NCI-H2081 treated with DMSO at 0.1 percent for 48 hours (cell line): Measurements from ENCODE around the gene VPS37B.

Experiments used
- DNase-seq: peaks from one replicate; lab custom pipeline; 2025; lab: John Stamatoyannopoulos, UW

The VPS37B gene

GRCh38 chr12:122839907-122840554 lies 55.9 kb downstream of the VPS37B start:
- DNase-seq, result no peak

DNA sequence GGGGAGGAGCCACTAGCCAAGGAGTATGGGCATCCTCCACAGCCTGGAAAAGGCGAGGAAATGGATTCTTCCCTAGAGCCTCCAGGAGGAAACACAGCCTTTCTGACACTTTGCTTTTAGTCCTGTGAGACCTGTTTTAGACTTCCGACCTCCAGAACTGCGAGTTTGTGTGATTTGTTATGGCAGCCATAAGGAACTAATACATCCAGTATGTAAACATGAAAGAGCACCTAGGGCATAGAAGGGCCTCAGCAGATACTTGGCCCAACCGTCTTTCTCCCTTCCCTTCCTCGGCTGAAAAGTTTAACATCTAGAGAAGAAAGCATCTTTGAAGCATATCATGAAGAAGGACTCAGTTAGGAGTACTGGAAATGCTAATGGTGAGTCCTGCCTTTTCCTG lies 57.1 kb downstream of the VPS37B start:
- DNase-seq, result no peak

DNA sequence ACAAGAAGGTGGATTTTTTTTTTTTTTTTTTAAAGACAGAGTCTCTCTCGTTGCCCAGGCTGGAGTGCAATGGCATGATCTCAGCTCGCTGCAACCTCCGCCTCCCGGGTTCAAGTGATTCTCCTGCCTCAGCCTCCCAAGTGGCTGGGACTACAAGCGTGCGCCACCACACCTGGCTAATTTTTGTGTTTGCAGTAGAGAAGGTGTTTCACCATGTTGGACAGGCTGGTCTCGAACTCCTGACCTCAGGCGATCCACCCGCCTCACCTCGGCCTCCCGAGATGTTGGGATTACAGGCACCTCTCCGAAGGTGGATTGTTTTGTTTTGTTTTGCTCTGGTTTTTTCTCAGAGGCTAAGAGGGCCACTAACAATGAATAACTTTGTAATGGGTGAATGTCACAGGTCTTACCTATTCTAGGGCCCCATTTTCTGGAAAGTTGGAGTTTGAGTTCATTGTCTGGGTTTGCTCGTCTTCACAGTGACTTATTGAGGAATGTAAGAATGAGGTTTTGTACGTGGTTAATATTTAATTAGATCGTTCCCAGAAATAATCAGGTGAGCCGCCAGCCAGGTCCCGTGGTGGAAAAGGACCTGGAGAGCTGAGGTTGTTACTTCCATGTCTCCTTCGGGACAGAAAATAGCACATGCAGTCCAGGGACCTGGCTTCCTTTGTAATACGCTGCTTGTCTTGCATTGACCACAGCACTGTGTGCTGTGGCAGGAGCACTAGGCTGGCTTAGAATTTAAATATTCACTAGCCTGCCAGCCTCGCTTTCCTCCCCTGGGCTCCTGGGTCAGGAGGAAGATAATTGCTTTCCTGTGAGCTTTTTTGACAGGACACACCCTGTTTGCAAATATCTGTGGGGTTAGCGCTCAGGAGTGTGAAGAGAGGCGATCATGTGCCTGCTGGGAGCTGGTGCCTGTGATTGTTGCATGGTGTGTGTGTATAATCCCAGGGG lies 58.3 kb downstream of the VPS37B start:
- no peak for DNase-seq

DNA sequence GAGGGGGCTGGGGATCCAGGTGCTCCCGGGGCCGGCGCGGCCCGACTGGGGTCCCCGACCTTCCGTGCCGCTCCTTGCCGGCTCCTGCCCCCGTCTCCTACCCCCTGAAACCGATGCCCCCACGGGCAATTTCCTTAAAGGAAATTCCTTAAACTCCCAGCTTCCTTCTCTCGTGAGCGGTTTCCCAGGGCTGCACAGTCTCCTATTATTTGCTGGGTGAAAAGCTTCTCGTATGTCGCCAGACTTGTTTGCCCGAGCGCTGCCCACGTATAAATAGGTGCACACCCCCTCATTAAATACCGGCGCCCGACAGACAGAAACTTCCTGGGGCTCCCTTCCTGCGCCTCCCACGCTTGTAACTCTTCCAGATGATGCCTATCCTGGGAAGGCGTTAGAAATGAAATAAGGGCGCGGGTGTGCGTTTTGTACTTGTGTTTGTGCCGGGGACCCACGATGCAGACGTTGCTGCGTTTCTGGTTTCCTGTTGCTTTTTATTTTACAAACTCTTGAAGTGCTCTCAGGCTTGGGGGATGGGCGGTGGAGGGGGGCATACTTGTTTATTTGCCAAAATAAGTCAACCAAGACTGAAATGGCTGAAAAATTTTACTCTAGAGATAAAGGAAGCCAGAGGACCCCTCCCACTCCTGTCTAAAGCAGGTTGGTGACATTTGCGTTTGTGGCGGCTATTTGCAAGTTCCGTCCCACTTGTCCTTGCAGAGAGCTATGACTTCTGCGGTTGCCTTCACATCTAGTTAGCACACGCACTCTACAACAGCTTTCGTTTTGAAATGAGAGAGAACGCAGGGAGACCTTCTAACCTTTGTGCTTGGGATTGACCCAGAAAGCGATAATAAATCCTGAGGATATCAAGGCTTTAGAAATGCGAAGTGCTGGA lies 59.6 kb downstream of the VPS37B start:
- DNase-seq, result no peak

GRCh38 chr12:122835750-122836026 lies 60.2 kb downstream of the VPS37B start:
- no peak for DNase-seq

- DNase-seq, result no peak
Measured at GRCh38 chr12:122834921-122835749, 60.8 kb downstream of the VPS37B start, which contains the start of gene HIP1R. Gene HIP1R, plus strand, starts transcription at chr12:122835457. Its CDS starts 94 bp downstream, at chr12:122835551.

- no peak for DNase-seq
Measured at GRCh38 chr12:122834104-122834920, 61.6 kb downstream of the VPS37B start.

DNA sequence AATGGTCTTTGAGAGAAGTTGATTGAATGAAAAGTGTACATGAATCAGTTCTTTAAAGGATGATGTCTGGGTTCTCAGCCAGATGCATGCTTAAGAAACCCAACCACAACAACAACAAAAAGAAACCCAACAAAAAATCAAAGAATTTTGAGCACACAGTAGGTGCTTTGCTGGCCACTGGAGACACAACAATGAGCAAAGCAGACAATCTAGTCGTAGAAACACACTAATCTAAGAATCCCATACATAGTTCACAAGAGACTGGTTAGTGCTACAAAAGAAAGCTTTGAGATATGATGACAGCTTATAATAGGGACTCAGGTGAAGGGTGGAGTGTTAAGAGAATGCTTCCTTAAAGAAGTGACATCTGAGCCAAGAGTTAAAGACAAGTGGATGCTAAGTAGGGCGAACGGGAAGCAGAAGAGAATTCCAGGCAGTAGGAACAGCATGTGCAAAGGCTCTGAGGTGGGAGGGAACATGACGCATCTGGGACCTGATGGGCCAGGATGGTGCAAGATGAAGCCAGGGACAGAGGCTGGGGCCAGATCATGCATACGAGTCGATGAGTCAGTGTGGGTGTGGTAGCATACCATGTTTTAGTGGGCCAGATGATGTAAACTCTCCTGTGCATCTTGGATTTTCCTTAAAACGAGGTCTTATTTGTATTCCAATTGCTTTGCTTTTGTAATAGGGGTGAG lies 65.3 kb downstream of the VPS37B start:
- no peak for DNase-seq

GRCh38 chr12:122827258-122827657 lies 68.7 kb downstream of the VPS37B start:
- DNase-seq, result no peak

DNA sequence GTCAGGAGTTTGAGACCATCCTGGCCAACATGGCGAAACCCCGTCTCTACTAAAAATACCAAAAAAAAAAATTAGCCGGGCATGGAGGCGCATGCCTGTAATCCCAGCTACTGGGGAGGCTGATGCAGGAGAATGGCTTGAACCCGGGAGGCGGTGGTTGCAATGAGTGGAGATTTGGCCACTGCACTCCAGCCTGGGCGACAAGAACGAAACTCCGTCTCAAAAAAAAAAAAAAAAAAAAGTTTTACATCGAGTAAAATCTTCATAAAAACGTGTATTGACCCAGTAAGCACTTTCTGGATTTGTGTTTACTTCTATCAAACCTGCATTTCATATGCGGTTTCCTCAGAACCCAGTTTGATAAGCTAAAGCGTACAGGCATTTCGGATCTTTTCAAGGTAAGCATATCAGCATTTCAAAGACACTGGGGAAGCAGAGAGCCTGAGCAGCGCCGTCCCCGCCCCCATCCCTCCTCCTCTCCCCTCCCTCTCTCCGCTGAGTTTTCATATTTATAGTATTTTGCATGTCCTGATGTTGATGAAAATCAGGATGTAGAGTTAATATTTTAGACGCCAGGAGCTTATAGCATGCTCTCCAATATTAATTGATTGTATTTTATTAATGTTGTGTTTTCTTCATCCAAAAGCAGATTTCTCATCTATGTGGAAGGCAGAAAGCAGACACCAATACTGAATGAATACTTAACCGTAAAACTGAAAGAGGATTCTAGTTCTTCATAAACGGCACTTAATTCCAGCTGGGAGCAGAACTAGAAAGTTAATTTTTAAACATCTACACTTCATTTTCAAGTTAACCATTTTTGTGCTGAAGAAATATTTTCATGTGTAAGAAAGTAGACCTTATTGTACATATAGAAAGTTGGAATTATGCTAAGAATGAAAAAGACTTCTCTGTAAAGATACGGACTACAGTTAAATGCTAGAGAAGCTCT lies 69.9 kb downstream of the VPS37B start:
- DNase-seq, result no peak

DNA sequence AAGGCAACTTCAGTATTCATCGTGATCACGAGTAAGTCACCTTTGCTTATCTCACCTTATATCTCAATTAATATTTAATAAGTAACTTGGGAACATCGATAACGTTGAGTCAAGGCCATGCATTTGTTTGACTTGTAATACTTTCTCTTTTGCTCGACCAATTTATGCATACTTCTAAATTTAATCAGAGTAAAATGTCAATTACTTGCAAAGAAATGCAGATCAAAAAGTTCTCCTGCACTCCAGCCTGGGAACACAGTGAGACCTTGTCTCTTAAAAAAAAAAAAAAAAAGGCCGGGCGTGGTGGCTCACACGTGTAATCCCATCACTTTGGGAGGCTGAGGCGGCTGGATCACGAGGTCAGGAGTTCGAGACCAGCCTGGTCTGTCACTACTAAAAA lies 72.5 kb downstream of the VPS37B start:
- DNase-seq, result no peak

DNA sequence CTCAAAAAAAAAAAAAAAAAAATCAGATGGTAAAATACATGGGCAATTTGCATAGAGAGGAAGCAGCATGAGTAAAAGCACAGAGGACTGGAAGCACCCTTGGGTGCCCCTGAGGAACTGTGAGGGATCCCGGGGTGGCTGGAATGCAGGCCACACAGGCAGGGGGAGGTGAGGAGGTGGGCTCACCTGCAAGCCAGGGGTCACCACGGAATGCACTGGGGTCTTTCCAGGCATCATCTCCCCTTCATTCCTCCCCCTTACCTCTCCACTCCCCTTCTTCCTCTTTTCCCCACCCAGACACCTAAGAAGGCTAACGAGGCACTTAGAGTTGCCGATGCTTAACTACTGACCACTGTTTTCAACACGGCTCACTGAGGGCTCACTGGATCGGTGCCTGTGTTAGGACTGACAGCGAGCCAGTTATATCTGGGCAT lies 75.1 kb downstream of the VPS37B start:
- no peak for DNase-seq

GRCh38 chr12:122820138-122820537 lies 75.8 kb downstream of the VPS37B start:
- no peak for DNase-seq

DNA sequence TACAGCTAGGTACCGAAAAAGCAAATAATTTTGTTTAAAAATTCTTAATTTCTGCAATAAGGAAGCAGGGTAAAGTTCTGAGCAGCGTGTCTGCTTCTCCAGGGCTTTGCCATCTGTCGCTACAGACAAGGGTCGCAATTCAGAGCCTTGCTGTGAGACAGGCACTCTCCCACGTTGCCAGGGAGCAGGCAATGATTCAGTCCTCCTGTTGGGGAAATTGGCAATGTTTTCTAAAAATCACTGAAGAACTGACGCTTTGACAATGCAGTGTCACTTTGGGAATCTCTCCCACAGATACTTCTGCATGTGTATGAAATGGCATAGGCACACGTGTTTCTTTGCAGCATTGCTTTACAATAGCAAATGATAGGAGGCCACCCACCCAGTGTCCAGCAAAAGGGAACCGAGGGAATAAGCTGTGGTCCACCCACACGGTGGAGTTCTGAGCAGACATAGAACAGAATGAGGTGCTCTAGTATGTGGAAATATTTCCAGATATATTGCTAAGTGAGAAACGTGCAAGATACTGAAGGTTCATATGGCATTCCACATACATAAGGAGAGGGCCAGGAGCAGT lies 76.6 kb downstream of the VPS37B start:
- DNase-seq, result no peak
